Measurements from ENCODE around the gene MYO6. TPM values are rescaled to one million over a fixed set of nuclear protein-coding genes. Genes with fewer than 3 reads are reported as not detected.

Gene MYO6
- total RNA-seq, 2 donors from 2014 or later: 3.6 to 5.9 TPM

- no peak for TF ChIP-seq CTCF (IDR thresholded peaks at IDR 0.05)
- H3K27ac ChIP-seq: no peak overlapping the region
- H3K4me3 ChIP-seq: no peak overlapping the region
- H3K36me3 ChIP-seq: no peaks in the 10 kb centered on the region
- no peaks in the 10 kb centered on the region for H3K9me3 ChIP-seq
- no peaks in the 10 kb centered on the region for H3K27me3 ChIP-seq
- no peaks in the 10 kb centered on the region for H3K4me1 ChIP-seq
- no peak for DNase-seq (ENCODE audit: low spot score)
These were observed 45.4 kb downstream of the MYO6 start for GRCh38 chr6:75794351-75794846.

GRCh38 chr6:75794954-75795739 lies 46.1 kb downstream of the MYO6 start:
- Histone ChIP-seq H3K36me3 (no peaks in the 10 kb centered on the region), H3K4me3 (no peak overlapping the region), H3K9me3 (no peaks in the 10 kb centered on the region), H3K27ac (no peak overlapping the region), H3K27me3 (no peaks in the 10 kb centered on the region), H3K4me1 (no peaks in the 10 kb centered on the region)
- TF ChIP-seq CTCF (IDR thresholded peaks at IDR 0.05): no peak
- DNase-seq (ENCODE audit: low spot score): no peak

- H3K27ac ChIP-seq: no peak overlapping the region
- H3K27me3 ChIP-seq: no peaks in the 10 kb centered on the region
- TF ChIP-seq CTCF (IDR thresholded peaks at IDR 0.05): no peak
- no peak overlapping the region for H3K4me3 ChIP-seq
- no peak for DNase-seq (ENCODE audit: low spot score)
- H3K9me3 ChIP-seq: no peaks in the 10 kb centered on the region
- H3K36me3 ChIP-seq: no peaks in the 10 kb centered on the region
- H3K4me1 ChIP-seq: no peaks in the 10 kb centered on the region
These were observed 47.7 kb downstream of the MYO6 start for GRCh38 chr6:75796723-75797122.

- Histone ChIP-seq H3K4me1 (no peaks in the 10 kb centered on the region), H3K27me3 (no peaks in the 10 kb centered on the region), H3K27ac (no peak overlapping the region), H3K36me3 (no peaks in the 10 kb centered on the region), H3K9me3 (no peaks in the 10 kb centered on the region), H3K4me3 (no peak overlapping the region)
- TF ChIP-seq CTCF (IDR thresholded peaks at IDR 0.05): no peak
- DNase-seq (ENCODE audit: low spot score): no peak
These were observed 51.1 kb downstream of the MYO6 start for GRCh38 chr6:75800133-75800532.

GRCh38 chr6:75800708-75801505 lies 51.9 kb downstream of the MYO6 start:
- Histone ChIP-seq H3K36me3 (no peaks in the 10 kb centered on the region), H3K9me3 (no peaks in the 10 kb centered on the region), H3K27ac (no peak overlapping the region), H3K4me3 (no peak overlapping the region), H3K4me1 (no peaks in the 10 kb centered on the region), H3K27me3 (no peaks in the 10 kb centered on the region)
- no peak for DNase-seq (ENCODE audit: low spot score)
- no peak for TF ChIP-seq CTCF (IDR thresholded peaks at IDR 0.05)

Data from right atrium auricular region (tissue), 2 donors.